ENCODE measurements around the gene GTPBP2. TPM values are rescaled to one million over a fixed set of nuclear protein-coding genes. Genes with fewer than 3 reads are reported as not detected.

GTPBP2 gene
- total and polyA plus RNA-seq, 2 of the 8 experiments (the other 6 are each of a cell fraction or from before 2014, with no cell fraction given) = 58.3 to 86.1 TPM

GRCh38 chr6:43647613-43648012 is 18.5 kb upstream of the GTPBP2 start:
- WGBS, 2 experiments (ENCODE audit: extremely low coverage in 1 of 2, insufficient coverage in 1 of 2, insufficient read length in 1 of 2, insufficient replicate concordance in 2 of 2, low coverage in 1 of 2, low lambda C conversion rate in 2 of 2, missing lambda C conversion rate in 1 of 2) = 91% methylated on average over 3 of the region's 3 CpGs; no CpG with 5 or more reads in 1 of the 2 experiments
- POLR2A ChIA-PET (ENCODE audit: partially characterized antibody) = interaction anchor here (1.0 to 5.6 kb wide), 2 partner anchors 21 to 39 kb away, joined by 3 to 33 read pairs; no protein-coding TSS in a partner anchor
- TF ChIP-seq SUZ12 (IDR thresholded peaks at IDR 0.05; ENCODE audit: low read length) (no peak), POLR2A (IDR thresholded peaks at IDR 0.05; ENCODE audit: control extremely low read depth in 1 of 2, low read depth in 2 of 2, low read length in 2 of 2) (no peak), JUN (IDR thresholded peaks at IDR 0.05; ENCODE audit: low read depth, low read length) (no peak), ZNF274 (IDR thresholded peaks at IDR 0.05; ENCODE audit: borderline replicate concordance, extremely low read depth, low read length) (no peak), CEBPB (IDR thresholded peaks at IDR 0.05; ENCODE audit: low read depth, low read length) (no peak), CHD2 (IDR thresholded peaks at IDR 0.05; ENCODE audit: low read length) (no peak)

More at GRCh38 chr6:43647613-43648012, 18.5 kb upstream of the GTPBP2 start:
- Histone ChIP-seq H4K91ac (replicated peaks; ENCODE audit: insufficient read length, low read length) (no peak overlapping the region), H3K79me2 (ENCODE audit: control insufficient read depth in 1 of 2, insufficient read depth in 2 of 2, low read length in 2 of 2) (no peaks in the 10 kb centered on the region), H2AK5ac (ENCODE audit: low read depth, low read length) (no peak overlapping the region), H3K23me2 (ENCODE audit: low read depth, low read length) (peaks cover 3% of the 10 kb centered on the region; the same call in 1 of the 2 replicates), H2AFZ (ENCODE audit: low read length) (no peak overlapping the region), H3K23ac (ENCODE audit: insufficient read length) (no peak overlapping the region), H3K56ac (replicated peaks; ENCODE audit: insufficient read length, low read depth, low read length) (no peak overlapping the region), H4K20me1 (replicated peaks in 1 of 2; ENCODE audit: control insufficient read depth in 1 of 2, insufficient read depth in 2 of 2, low read length in 2 of 2) (no peaks in the 10 kb centered on the region), H2BK120ac (replicated peaks; ENCODE audit: low read depth, low read length) (no peak overlapping the region), H3K4ac (replicated peaks; ENCODE audit: insufficient read length, low read depth, low read length) (no peak overlapping the region), H3K4me3 (ENCODE audit: extremely low read depth in 1 of 4, insufficient read depth in 2 of 4, low read depth in 3 of 4, low read length in 4 of 4) (no peak overlapping the region), H3K4me2 (ENCODE audit: insufficient read depth in 1 of 2, low read depth in 2 of 2, low read length in 2 of 2) (no peak overlapping the region), H3K27me3 (replicated peaks in 1 of 4; ENCODE audit: control insufficient read depth in 3 of 4, extremely low read depth in 1 of 4, insufficient read depth in 3 of 4, low read length in 3 of 4) (no peaks in the 10 kb centered on the region), H3K9ac (replicated peaks in 1 of 4; ENCODE audit: extremely low read depth in 1 of 4, low read depth in 3 of 4, low read length in 3 of 4) (no peak overlapping the region), H3K9me3 (ENCODE audit: insufficient read depth in 2 of 2, low read depth in 1 of 2, low read length in 1 of 2) (no peaks in the 10 kb centered on the region), H2BK12ac (ENCODE audit: low read depth, low read length) (no peak overlapping the region), H3K27ac (ENCODE audit: low read depth, low read length) (no peak overlapping the region), H4K5ac (ENCODE audit: insufficient read length, low read depth, low read length) (no peak overlapping the region), H2BK15ac (ENCODE audit: low read length) (no peak overlapping the region), H3K14ac (ENCODE audit: insufficient read length) (no peak overlapping the region), H4K8ac (ENCODE audit: extremely low read depth, insufficient read depth, low read length) (no peak overlapping the region), H3K4me1 (replicated peaks in 1 of 4; ENCODE audit: control insufficient read depth in 3 of 4, insufficient read depth in 4 of 4, low read length in 3 of 4) (no peaks in the 10 kb centered on the region; a peak in 1 of 7 replicates), H2BK5ac (ENCODE audit: low read depth, low read length) (no peak overlapping the region), H2BK20ac (ENCODE audit: low read length) (no peak overlapping the region), H3K79me1 (ENCODE audit: low read depth, low read length) (no peaks in the 10 kb centered on the region), H3K18ac (ENCODE audit: extremely low read depth, low read length) (no peak overlapping the region), H3K36me3 (ENCODE audit: control insufficient read depth in 2 of 4, insufficient read depth in 4 of 4, low read length in 3 of 4) (no peaks in the 10 kb centered on the region)
- DNase-seq (ENCODE audit: low read depth in 1 of 2, low spot score in 2 of 2) = no peak
- no peak for FAIRE-seq
- CTCF ChIA-PET (ENCODE audit: partially characterized antibody) = interaction anchor here (0.7 to 4.5 kb wide), 5 partner anchors 20 to 114 kb away, joined by 3 to 35 read pairs (median 4); no protein-coding TSS in a partner anchor
